Stimulated activated CD8-positive, alpha-beta memory T cell treated with anti-CD3 and anti-CD28 coated beads, Interleukin-12 subunit alpha, Interleukin-12 subunit beta, amount 100 ng/mL, for 1 hour (primary cell): ENCODE data around the gene LRP1B.

Experiments
- DNase-seq: peaks from one replicate; pipeline ENCODE4 v3.0.0-alpha.2; 2020; ENCODE audit warnings: low read depth

Gene LRP1B

DNA sequence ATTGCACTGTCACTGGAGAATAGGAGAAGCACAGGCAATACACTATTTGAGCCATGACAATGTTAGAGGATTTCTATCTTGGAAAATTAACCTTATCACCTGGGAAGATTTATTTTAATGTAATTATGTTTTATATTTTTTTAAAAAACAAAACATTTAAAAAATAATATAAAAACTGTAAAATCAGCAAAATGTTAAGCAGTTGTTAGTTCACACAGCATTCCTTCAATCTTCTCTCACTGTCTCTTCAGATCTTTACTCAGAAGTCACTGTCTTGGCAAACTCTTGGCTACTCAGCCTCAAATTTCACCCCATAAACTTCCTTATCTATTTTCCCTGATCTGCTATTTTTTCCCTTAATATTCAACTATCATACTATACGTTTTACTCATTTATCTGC, 1322.6 kb downstream of the LRP1B start:
- DNase-seq: no peak

DNA sequence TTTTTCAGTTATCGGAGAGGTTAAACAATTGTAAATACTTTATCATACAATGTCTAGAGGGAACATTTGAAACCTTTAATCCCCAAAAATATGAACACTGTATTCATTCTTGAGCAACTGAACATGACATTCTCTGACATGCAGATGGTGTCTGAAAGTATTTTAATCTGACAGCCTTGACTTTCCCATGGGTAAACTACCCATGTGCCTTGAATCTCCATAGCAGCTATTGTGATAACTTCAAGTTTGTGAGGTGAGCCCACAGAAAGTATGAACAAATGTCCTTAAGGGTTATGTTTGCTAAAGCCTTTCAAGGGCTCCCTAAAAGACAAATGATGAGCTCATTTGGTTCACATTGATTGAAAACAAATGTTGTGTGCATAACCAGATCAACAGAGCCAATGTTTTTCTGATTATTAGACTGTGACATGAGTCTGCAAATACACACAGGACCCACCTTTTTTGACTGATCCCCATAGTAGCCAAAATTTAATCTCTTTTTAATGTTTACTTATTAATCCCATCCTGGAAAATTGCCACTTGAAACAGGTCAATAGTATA, 1326.0 kb downstream of the LRP1B start:
- no peak for DNase-seq

DNA sequence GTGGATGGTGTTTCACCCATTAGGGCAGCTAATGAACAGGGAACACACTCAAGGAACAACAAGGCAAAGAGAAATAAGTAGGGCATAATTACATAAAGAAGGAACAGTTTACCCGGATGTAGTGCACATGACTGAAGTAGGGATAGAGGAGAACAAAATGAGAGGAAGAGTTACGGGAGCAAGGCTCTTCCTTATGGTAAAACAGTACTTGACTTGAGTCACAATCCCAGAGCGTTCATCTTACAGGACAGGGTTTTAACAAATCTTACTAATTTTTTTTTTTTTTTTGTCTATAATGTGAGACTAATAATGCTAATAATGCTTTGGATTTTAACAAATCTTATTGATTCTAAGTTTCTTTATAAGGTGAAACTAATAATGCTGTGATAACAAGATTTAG, 1329.5 kb downstream of the LRP1B start:
- no peak for DNase-seq

DNA sequence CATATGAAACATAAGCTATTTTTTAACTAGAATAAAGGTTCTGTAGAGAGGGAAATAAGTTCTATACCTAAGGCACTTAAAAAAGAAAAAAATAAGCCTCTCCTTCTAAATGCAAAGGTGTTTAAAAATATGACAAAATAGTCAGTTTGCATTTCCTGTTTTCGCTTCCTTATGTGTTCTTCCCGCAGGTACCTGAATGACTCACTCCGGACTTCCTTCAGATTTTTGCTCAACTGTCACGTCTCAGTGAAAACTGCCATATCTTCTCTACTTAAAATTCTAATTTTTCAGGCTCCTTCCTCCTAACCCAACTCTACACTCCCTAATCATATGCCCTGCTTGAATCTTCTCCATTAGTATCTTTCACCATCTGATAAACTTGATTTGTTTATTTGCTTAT, 1333.1 kb downstream of the LRP1B start:
- no peak for DNase-seq

DNA sequence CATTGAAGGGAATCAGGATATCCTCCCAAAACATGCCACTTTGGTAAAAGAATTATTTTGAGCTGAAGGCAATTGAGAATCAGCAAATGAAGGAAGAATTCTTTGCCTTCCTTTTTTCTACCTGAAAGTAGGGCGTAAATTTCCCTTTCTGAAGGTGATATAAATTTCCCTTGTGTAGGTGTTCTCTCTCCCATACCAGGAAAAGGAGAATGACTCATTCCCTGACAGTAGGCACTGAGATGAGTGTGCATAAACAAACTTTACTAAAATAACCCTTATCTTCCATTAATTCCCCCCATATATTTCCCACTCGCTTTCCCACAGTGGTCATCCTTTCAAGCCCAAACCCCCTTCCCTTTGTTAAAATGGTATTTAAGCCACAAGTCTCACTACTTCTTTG, 1339.0 kb downstream of the LRP1B start:
- no peak for DNase-seq

DNA sequence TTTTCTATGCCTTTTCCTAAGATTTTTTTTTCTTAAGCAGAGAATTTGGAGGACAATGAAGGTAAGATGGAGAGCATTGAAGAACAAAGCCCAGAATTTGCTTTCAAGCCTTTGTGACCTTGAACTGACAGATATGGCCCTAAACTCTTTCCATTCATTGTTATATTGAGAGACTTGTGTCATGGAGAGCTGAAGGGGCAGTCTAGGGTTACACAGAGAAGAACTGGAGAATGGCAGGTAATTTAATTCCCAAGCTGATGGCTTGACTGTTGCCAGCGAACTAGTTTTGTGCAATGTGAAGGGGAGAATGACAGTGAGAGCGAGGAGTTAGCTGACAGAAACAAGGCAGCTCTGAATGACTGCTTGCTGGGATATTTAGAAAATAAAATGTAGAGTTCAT, 1344.2 kb downstream of the LRP1B start:
- DNase-seq: no peak

DNA sequence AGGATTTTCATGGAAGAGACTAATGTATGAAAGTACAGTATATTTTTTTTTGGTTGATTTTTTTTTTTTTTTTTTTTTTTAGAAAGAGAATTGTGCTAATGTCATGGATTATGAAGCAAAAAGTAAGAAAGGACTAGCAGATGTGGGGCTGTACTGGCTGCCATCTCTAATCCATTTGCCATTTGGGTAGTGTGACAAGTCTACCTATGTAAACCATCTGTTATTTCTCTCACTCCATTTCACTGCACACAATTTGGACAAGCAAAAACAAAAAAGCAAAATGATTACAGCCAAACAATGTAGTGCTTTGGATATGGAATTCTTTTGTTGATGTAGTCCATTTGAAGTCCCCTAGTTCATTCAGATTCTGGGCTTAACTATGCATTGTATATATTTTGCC, 1355.4 kb downstream of the LRP1B start:
- DNase-seq: no peak

DNA sequence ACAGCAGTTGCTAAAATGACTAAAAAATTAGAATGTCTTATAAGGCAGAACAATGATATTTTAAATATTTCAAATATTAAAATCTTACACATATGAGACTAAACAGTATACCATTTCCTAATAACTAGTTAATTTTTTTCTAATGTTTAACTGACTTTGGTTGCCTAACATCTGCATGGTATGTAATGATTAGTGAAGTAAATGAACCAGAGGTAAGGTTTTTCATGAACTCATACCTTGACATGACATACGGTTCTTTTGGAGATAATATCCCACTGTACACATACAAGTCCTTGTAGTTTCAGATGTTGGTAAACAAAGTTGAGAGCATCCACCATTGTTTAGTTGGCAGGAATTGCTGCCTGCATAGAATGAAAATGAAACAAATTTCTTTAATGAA, 1360.2 kb downstream of the LRP1B start:
- DNase-seq: no peak

DNA sequence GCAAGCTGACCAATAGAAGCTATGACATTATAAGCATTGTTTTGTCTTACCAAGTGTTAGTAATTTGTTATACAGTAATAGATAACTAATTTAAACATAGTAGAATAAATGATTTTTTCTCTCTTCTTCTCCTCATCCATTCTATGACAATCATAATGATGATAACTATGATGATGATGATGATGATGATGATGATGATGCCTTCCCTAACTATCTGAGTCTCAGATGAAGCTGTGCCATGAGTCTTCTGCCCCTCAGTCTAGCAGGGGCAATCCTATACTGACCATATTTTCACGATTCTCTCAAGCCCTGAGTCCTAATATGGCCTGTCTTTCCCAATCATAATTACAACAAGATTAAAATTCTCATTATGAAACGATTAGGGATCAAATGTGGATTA, 1369.0 kb downstream of the LRP1B start:
- no peak for DNase-seq

DNA sequence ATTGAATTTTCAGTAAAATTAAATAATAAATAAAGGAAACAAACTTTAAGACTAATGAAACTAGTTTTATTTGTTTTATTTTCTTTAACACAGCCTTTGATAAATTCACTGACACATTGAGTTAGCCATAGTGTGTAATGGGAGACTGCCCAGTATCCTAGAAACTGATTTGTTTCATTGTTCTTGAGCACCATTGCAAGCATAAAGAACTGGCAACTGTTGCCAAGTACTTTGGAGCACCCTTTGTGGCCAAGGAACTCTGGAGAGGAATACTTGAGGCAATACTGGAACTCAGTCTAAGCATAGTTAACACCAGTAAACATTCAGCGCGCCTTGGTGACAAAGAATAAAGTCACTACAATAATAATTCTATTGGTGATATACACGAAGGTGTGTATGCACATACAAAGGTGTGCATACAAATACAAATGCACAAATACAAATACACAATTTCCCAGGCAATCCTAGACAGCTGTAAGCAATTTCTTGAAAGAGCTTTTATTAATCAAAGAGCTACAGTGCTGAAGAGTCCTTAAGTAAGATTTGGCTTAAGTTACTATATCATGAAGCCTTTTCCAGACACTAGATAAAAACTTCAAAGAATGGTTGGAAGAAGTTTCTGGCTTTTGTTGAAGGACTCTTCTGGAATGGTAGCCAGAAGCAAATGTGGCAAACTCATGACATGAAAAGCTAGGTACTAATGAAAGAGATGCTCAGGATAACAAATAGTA, 1371.2 kb downstream of the LRP1B start:
- no peak for DNase-seq

DNA sequence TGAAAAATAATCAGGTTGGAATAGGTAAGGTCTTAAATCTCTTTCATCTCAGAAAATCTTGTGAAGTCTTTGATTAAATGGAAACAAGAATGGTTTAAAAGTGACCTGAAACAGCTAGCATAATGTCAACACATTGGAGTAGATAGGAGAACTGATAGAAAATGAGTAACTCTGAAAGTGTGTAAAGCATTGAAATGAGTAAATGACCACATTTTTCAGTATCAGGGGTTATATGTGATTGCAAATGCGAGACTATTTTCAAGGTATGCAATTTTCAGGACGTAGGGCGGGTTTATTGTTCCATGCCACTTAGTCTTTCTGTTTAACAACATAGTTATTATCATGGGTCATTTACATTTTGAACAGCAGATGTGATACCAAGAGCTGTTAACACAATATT, 1383.2 kb downstream of the LRP1B start:
- DNase-seq: no peak

DNA sequence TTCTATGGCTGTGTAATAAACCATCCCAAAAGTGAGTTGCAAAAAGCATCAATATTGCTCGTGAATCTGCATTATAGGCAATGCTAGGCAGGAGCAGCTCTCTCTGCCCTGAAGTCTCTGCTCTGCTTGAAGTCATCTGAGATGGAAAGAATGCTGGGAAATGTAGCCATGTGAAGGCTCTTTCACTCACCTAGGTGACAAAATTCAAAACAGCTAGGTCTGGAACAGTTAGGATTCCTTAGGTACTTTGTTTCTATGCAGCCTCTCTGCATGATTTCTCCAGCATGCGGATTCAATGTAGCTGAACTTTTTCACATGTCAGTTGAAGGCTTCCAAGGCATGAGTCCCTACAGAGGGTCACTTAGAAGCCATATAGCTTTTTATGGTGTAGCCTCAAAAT, 1383.7 kb downstream of the LRP1B start:
- no peak for DNase-seq

DNA sequence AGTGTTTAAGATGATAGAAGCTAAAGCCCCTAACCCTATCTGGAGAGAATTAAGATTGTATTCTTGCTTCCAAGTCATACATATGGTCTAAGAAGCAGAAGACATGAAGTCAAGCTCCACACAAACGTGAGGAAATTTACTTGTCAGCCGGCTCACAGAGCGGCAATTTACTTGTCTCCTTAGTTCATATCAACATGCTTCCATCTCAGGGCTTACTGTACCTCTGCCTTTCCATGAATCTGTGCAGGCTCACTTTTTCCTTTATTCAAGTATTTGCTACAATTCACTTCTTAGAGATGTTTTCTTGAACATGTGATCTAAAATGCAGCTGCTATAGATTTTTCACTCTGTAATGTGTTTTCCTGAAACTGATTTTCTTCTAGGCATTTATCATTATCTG, 1386.4 kb downstream of the LRP1B start:
- DNase-seq: no peak

DNA sequence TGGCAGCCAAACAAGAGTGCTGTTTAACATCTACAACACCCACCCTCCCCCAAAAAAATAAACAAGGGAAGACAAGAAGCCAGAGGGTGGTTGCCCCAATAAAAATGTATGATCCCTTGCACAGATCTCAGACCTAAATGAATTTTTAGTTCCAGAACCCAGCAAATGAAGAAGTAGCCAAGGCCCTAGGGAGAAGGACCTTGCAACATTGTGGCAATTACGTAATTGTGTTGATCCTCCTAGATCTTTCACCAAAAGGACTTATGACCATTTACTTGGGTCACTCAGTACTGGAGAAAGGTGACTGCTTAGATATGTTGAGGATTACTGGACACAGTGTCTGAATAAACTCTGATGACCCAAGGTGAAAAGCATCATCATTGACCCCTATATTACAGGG, 1393.8 kb downstream of the LRP1B start:
- no peak for DNase-seq

DNA sequence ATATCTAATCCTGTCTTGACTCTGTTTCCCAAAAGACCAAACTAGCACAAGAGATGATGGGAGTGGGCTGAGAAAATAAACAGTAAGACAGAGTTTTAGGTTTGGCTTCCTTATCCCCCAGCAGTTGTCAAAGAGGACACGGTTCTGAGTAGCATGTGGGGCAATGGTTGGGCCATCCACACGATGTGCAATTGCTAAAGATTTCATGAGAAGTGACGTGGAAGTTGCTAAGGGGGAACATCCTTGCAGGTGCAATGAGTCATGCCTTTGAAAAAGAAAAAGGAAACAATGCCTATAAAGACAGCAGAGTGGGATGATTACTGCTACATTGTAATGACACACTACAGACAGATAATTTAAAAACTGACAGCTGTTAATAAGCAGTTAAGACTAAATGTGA, 1395.8 kb downstream of the LRP1B start:
- no peak for DNase-seq

DNA sequence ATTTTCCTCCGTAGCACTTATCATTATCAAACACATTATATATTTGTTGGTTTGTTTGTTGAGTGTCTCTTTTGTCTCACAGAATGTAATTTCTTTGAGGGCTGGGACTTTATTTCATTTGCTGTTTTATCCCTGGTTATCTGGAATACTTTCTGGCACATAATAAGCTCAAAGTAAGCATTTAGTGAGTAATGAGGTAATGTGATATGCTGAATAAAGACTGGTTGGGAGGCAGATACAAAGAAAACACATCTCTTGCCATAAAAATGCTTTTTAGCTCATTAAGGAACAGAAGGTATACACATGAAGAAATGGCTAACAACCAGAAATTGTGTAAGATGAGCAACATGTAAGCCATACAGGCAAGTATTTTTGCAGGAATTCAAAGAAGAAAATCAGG, 1411.8 kb downstream of the LRP1B start:
- DNase-seq: no peak

DNA sequence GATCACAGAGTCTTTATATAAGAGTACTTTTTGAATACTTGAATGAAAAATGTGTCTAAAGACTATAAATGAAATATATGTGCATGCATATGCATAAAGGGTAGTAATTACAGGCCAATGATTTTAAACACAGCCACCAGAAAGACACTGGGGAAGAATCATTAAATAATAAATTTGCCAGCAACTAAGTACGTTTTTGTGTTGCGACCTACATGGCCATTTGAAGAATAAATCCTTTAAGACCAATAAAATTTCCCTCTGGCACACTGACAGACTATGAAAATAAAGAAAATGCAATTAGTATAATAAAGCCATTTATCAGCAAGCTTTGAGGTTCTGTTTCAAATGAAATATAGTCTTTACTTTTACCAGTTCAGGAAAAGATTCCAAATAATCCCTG, 1413.3 kb downstream of the LRP1B start:
- no peak for DNase-seq

DNA sequence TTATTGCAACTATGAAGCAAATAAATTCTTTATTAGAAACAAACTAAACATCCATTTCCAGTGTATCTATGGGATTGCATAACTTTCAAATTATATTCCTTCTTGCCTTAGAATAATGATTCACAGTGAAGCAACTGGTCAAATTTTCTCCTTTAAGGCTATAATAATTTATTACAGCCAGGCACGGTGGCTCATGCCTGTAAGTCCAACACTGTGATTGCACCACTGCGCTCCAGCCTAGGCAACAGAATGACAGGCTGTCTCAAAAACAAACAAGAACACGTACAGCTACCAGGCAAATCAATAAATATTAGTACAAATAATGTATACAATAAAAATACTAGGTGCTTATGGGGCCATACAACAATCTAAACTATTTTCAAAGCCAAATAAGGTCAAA, 1416.2 kb downstream of the LRP1B start:
- DNase-seq: no peak

DNA sequence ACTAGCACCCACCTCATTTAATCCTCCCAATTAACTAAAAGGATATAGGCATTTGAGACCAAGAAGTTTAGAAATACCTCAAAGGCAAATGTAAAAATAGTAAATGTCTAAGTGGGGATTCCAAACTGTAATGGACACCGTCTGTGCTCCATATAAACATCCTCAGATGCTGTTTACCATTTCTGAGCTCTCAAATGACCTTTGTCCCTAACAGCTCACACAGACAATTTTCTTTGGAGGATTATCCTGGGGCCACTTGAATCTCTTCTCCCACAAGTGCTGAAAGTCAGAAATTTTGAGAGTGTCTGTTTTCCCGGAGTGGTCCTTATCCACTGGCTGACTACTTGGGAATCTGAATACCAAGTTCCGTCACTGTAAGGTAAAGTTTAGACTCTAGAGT, 1418.9 kb downstream of the LRP1B start:
- DNase-seq: no peak

DNA sequence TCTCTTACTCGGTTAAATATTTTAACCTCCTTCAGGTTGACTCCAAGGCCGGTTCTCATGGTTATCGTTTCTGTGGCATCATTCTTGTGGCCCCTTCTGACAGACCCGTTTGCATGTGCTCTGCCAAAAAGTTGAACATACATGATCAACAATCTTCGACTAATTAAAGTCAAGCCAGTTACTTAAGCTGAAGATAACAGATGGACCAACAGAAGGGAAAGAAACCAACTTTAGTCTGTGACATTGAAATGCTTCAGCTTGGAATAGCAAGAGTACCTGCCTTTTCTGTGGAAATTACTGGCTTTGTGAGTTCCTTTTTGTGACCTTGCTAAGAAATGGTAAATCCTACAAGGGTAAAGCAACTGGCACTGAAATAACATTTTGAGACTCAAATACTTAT, 1429.1 kb downstream of the LRP1B start:
- DNase-seq: no peak

DNA sequence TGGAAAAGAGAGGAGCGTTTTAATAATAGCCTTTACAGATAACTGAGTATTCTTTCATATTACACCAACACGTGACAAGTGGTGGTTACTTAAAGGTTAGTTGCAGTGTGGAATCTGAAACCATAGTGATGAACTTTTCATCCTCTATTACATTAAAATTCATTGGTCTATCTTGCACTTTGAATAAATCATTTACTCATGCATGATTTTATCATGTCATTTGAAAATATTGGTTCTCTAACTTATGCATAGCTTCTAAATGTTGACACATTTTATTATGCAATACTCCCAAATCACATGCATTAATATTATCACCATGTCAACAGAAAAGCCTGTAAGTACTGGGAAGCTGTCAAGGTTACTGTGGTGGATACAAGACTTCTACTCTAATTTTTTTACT, 1432.2 kb downstream of the LRP1B start:
- no peak for DNase-seq

DNA sequence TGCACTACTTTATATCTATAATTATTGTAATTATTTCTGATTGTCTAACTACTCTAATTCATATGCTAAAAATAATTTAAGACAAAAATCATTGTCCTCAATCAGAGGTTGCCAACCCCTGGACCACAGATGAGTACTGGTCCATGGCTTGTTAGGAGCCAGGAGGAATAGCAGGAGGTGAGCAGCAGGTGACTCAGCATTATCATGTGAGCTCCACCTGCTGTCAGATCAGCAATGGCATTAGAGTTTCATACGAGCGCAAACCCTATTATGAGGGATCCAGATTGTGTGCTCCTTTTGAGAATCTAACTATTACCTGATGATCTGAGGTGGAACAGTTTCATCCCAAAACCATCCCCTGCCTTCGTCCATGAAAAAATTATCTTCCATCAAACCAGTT, 1434.4 kb downstream of the LRP1B start:
- DNase-seq: no peak

DNA sequence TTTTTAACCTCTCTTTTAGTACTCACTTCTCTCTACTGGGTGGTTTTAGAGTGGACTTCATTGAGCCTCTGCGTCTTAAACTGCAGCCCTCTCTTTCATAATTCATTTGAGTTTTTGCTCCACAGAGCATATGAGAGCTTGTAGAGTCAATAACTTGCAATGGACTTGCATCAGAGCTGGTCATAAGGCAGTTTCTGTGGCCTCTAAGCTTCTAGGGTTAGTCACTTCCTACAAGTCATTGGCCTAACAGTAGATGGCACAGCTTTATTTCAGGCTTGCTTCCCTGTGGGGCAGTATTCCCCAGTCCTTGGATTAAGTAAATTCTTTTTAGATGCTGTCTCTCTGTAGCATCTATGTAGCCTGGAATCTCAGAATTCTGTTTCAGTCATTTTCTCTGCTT, 1435.7 kb downstream of the LRP1B start:
- no peak for DNase-seq

DNA sequence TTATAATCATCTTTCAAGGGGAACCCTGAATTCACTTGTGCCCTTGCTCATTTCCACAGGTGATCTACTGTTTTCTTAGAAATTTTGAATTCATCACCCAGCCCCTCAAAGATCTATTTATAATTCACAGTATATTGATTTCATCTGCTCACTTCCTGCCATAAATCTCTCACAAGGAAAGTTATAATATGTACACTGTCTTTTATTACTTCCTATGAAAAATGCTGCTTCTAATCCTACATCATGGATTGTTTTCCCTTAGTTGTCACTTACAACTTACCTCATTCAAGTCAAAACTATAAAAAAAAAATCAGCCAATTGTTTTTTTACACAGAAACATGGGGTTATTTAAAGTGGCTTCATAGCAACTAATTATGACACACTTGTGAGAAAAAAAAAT, 1443.0 kb downstream of the LRP1B start:
- no peak for DNase-seq
